Loucy (cell line): ENCODE results near the gene FAM222A.

Experiments used
- CTCF ChIP-seq: fragments of 200-600 bp; sonication (generic); conservative IDR thresholded peaks from 2 replicates; pipeline ENCODE4 v1.5.1; 2014; ENCODE audit warnings: mild to moderate bottlenecking, antibody characterized with exemption, low read length
- EZH2phosphoT487 ChIP-seq: fragments of 200-600 bp; IDR thresholded peaks from 2 replicates; pipeline ENCODE4 v1.6.1; 2018; ENCODE audit warnings: antibody characterized with exemption, mild to moderate bottlenecking, moderate library complexity, borderline replicate concordance

GRCh38 chr12:109803678-109804077 lies 90.1 kb downstream of the FAM222A start:
- TF ChIP-seq CTCF: no peak
- no peak for TF ChIP-seq EZH2phosphoT487
